ENCODE results near the gene KCNG4.
"Not testable (repeated sequence)": the region's sequence is repeated elsewhere in the genome, so short reads cannot be mapped to it uniquely, and the experiment has no call there.

Gene KCNG4

GRCh38 chr16:84234321-84235241, 5.2 kb downstream of the KCNG4 start:
- DNase-seq: no peak

- DNase-seq: no peak
Observed at GRCh38 chr16:84233748-84234147, 6.1 kb downstream of the KCNG4 start.

GRCh38 chr16:84232969-84233368, 6.8 kb downstream of the KCNG4 start:
- no peak for DNase-seq

GRCh38 chr16:84232060-84232459, 7.8 kb downstream of the KCNG4 start:
- DNase-seq: no peak

GRCh38 chr16:84229471-84229870, 10.3 kb downstream of the KCNG4 start:
- no peak for DNase-seq

- DNase-seq: no peak
Observed at GRCh38 chr16:84228256-84228838, 11.5 kb downstream of the KCNG4 start.

- no peak for DNase-seq
Observed at GRCh38 chr16:84227548-84227947, 12.3 kb downstream of the KCNG4 start.

GRCh38 chr16:84226026-84226425, 13.8 kb downstream of the KCNG4 start:
- DNase-seq: no peak

GRCh38 chr16:84225571-84225970, 14.2 kb downstream of the KCNG4 start:
- DNase-seq: no peak

GRCh38 chr16:84225126-84225525, 14.7 kb downstream of the KCNG4 start:
- DNase-seq: no peak

GRCh38 chr16:84224554-84224953, 15.3 kb downstream of the KCNG4 start:
- DNase-seq: no peak

- DNase-seq: no peak
Observed at GRCh38 chr16:84223456-84223855, 16.4 kb downstream of the KCNG4 start.

- no peak for DNase-seq
Observed at GRCh38 chr16:84220851-84221250, 19.0 kb downstream of the KCNG4 start.

- DNase-seq: no peak
Observed at GRCh38 chr16:84218956-84219355, 20.9 kb downstream of the KCNG4 start.

GRCh38 chr16:84218176-84218823, 21.5 kb downstream of the KCNG4 start:
- no peak for DNase-seq

GRCh38 chr16:84216144-84216543, 23.7 kb downstream of the KCNG4 start:
- DNase-seq: not testable (repeated sequence)

- no peak for DNase-seq
Observed at GRCh38 chr16:84215531-84215930, 24.3 kb downstream of the KCNG4 start.

GRCh38 chr16:84214451-84215066, 25.3 kb downstream of the KCNG4 start:
- no peak for DNase-seq

- no peak for DNase-seq
Observed at GRCh38 chr16:84212631-84213030, 27.2 kb downstream of the KCNG4 start.

GRCh38 chr16:84212154-84212553, 27.7 kb downstream of the KCNG4 start:
- DNase-seq: no peak

- DNase-seq: no peak
Observed at GRCh38 chr16:84209989-84210388, 29.8 kb downstream of the KCNG4 start.

- no peak for DNase-seq
Observed at GRCh38 chr16:84207879-84208278, 31.9 kb downstream of the KCNG4 start.

GRCh38 chr16:84207251-84207650, 32.6 kb downstream of the KCNG4 start:
- no peak for DNase-seq

Data from stimulated activated CD4-positive, alpha-beta T cell treated with anti-CD3 and anti-CD28 coated beads, Interleukin-4, amount 100 ng/mL, for 1 hour (primary cell).